Upper lobe of right lung (tissue), 1 donor: ENCODE data around the gene ATF6. TPM values are rescaled to one million over a fixed set of nuclear protein-coding genes. Genes with fewer than 3 reads are reported as not detected.

Experiments
- ATAC-seq: fragments of 200-7000 bp; cut with Tn5 transposase; one replicate; pipeline ENCODE4 v1.9.1; 2020; ENCODE audit warnings: mild to moderate bottlenecking, moderate library complexity
- DNase-seq: peaks from one replicate; pipeline ENCODE4 v3.0.0-alpha.2; 2020
- H3K27ac ChIP-seq: fragments of 200-600 bp; one replicate; pipeline ENCODE4 v1.8.0; 2022
- H3K27me3 ChIP-seq: fragments of 200-600 bp; one replicate; pipeline ENCODE4 v1.8.0; 2022; ENCODE audit warnings: mild to moderate bottlenecking
- H3K36me3 ChIP-seq: fragments of 200-600 bp; one replicate; pipeline ENCODE4 v1.8.0; 2022
- H3K4me1 ChIP-seq: fragments of 200-600 bp; one replicate; pipeline ENCODE4 v1.8.0; 2022
- H3K4me3 ChIP-seq: fragments of 200-600 bp; one replicate; pipeline ENCODE4 v1.8.0; 2022; ENCODE audit warnings: mild to moderate bottlenecking
- H3K9me3 ChIP-seq: fragments of 200-600 bp; one replicate; pipeline ENCODE4 v1.8.0; 2022
- CTCF ChIP-seq: fragments of 200-600 bp; IDR thresholded peaks from one replicate; pipeline ENCODE4 v1.8.0; 2022; ENCODE audit warnings: antibody characterized with exemption
- intact Hi-C: fragments of 100-400 bp; cut with DNase I; formaldehyde crosslinking; loops from one replicate; pipeline ENCODE4 v1.11.0; 2022
- total RNA-seq: library from RNA; stranded (reverse); fragmentation: NEBNext Ultra II Directional; extraction: Animal tissue kit (Norgen Biotek cat#: 25700); gene quantifications from one replicate; pipeline ENCODE4 v1.2.1, GENCODE V29; 2021
- donor health status: DM: no; HTN: yes; CAD: no; lungs with severe emphysema.

ATF6 gene
- total RNA-seq, 1 donor from 2014 or later = 32.0 TPM

GRCh38 chr1:161770250-161770649, 4.1 kb downstream of the ATF6 start:
- Histone ChIP-seq H3K36me3 (no peaks in the 10 kb centered on the region), H3K27ac (no peak overlapping the region), H3K9me3 (no peaks in the 10 kb centered on the region), H3K4me3 (no peak overlapping the region), H3K4me1 (peaks cover 34% of the 10 kb centered on the region), H3K27me3 (no peaks in the 10 kb centered on the region)
- ATAC-seq (no peak), DNase-seq (no peak)
- TF ChIP-seq CTCF = no peak
- intact Hi-C loops = no loop called here

- no peaks in the 10 kb centered on the region for H3K27me3 ChIP-seq
- no peaks in the 10 kb centered on the region for H3K9me3 ChIP-seq
- no peaks in the 10 kb centered on the region for H3K36me3 ChIP-seq
- no peak for TF ChIP-seq CTCF
- no peak overlapping the region for H3K27ac ChIP-seq
- no peak for ATAC-seq
- intact Hi-C loops = no loop called here
- no peak for DNase-seq
- no peak overlapping the region for H3K4me3 ChIP-seq
- H3K4me1 ChIP-seq = peaks cover 34% of the 10 kb centered on the region
These were observed 5.0 kb downstream of the ATF6 start for GRCh38 chr1:161771161-161771560.

GRCh38 chr1:161771973-161772372, 5.9 kb downstream of the ATF6 start:
- intact Hi-C loops = no loop called here
- no peak for TF ChIP-seq CTCF

GRCh38 chr1:161772397-161772796, 6.3 kb downstream of the ATF6 start:
- ATAC-seq (peak; percentile 85), DNase-seq (no peak)
- Histone ChIP-seq H3K4me1 (peaks cover 29% of the 10 kb centered on the region), H3K27ac (peak overlapping the region; percentile 4), H3K9me3 (no peaks in the 10 kb centered on the region), H3K36me3 (no peaks in the 10 kb centered on the region), H3K27me3 (no peaks in the 10 kb centered on the region), H3K4me3 (no peak overlapping the region)
- intact Hi-C loops = no loop called here
- TF ChIP-seq CTCF = no peak

More at GRCh38 chr1:161771973-161772372, 5.9 kb downstream of the ATF6 start:
- Histone ChIP-seq H3K9me3 (no peaks in the 10 kb centered on the region), H3K27ac (peak overlapping the region; percentile 4), H3K4me3 (no peak overlapping the region), H3K36me3 (no peaks in the 10 kb centered on the region), H3K27me3 (no peaks in the 10 kb centered on the region), H3K4me1 (peaks cover 33% of the 10 kb centered on the region)
- ATAC-seq = no peak
- DNase-seq = no peak

GRCh38 chr1:161773791-161774190, 7.7 kb downstream of the ATF6 start:
- H3K27ac ChIP-seq = no peak overlapping the region
- no peaks in the 10 kb centered on the region for H3K9me3 ChIP-seq
- peaks cover 9% of the 10 kb centered on the region for H3K36me3 ChIP-seq
- no peaks in the 10 kb centered on the region for H3K27me3 ChIP-seq
- DNase-seq (no peak), ATAC-seq (no peak)
- intact Hi-C loops = no loop called here
- H3K4me1 ChIP-seq = peaks cover 19% of the 10 kb centered on the region
- H3K4me3 ChIP-seq = no peak overlapping the region
- TF ChIP-seq CTCF = no peak

GRCh38 chr1:161777261-161777660, 11.1 kb downstream of the ATF6 start:
- peaks cover 4% of the 10 kb centered on the region for H3K4me1 ChIP-seq
- H3K27ac ChIP-seq = no peak overlapping the region
- DNase-seq = no peak
- no peaks in the 10 kb centered on the region for H3K27me3 ChIP-seq
- TF ChIP-seq CTCF = no peak
- H3K36me3 ChIP-seq = peaks cover 36% of the 10 kb centered on the region
- intact Hi-C loops = no loop called here
- no peak for ATAC-seq
- H3K4me3 ChIP-seq = no peak overlapping the region
- no peaks in the 10 kb centered on the region for H3K9me3 ChIP-seq
